HG03045 (cell line): ENCODE data around the gene MDM2.
"Not testable (repeated sequence)": the region's sequence is repeated elsewhere in the genome, so short reads cannot be mapped to it uniquely, and the experiment has no call there.

Source experiments
- ATAC-seq: cut with Tn5 transposase; IDR thresholded peaks from one replicate; pipeline ENCODE4 v1.9.1; 2021; ENCODE audit warnings: mild to moderate bottlenecking, moderate library complexity; ENCODE audit not compliant: unreplicated experiment

Gene MDM2

DNA sequence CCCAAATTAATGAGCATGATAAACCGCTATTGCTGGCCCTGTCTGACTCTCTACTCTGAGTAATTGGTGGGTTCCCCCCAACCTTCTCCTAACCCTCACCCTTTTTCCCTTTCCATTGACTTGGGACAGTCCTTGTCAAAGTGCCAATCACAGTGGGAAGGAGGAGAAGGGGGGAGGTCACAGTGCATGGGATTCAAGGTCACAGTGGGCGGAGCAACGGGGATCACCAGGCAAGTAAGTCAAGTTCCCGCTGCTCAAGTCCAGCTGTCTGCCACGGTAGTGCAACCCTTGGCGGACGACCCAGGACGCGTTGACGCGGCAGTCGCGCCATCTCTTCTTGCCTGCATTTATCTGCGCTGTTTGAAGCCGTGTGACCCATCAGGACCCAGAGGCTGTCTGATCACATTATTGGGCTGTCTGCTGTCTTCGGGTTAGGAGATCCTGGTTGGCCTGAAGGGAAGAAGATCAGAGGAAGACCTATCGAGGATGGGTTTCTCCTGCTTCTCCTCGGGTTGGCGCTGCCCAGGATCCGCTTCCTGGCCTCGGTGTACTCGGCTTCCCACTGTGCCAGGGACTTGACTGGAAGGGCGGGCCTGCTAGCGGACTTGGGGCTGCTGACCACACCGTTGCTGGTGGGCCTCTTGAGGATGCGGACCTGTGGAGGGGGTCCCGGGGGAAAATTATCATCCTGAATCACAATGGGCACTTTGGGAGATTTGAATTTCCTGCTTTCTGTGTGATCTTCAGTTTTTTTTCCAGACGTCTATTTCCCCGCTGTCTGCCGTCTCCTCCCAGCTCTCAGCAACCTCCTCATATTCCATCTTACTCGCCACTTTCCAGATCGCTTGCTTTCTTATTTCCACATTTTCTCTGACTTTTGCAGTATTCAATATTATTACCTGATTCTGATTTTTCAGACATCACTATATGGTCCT, 3.1 kb upstream of the MDM2 start:
- no peak for ATAC-seq

DNA sequence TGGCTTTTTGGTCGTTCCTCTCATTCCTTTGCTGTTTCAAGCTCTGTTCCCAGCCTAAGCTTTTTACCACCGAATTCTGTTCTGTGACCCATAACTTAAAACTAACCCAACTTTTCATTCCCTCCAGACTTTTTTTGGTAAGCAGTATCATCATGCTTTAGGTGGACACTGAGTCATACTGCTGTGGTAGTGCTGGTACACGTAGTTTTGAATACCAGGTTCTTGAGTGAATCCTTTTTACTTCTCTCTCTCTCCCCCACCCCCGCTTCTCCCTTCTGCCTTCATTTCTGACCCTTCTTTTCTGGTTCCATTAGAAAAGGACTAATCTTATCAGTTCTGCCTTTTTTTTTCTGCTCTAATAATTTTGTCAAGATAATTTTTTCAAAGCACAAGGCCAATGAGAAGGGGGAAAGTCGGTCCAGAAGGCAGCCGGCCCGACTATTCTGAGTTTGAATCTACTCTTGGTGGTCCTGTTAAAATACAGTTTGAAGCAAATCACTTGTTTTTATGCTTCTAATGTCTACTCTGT, 2.3 kb upstream of the MDM2 start:
- no peak for ATAC-seq

DNA sequence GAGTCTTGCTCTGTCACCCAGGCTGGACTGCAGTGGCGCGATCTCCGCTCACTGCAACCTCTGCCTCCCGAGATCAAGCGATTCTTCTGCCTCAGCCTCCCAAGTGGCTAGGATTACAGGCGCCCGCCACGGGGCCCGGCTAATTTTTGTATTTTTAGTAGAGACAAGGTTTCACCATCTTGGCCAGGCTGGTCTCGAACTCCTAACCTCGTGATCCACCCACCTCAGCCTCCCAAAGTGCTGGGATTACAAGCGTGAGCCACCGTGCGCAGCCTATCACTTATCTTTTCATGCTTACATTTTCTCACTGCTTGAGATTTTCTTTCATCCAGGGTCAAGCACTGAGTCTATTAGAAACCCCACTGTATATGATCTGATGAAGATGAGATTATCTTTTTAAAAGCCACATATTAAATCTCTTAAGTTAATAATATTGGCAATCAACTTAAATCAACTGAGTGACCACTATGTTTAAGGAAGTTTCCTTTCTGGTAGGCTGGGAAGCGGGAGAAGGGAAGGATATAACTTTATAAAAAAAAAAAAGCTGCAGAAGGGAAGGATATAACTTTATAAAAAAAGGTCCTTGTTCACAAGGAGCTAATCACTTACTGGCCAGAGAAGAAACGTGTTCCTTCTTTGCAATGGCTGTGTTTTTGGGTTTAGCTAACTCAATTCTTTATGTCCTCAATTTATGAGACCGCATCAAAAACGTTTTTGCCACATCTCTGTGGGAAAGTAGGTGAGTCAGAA, 1.3 kb upstream of the MDM2 start:
- ATAC-seq, result no peak

DNA sequence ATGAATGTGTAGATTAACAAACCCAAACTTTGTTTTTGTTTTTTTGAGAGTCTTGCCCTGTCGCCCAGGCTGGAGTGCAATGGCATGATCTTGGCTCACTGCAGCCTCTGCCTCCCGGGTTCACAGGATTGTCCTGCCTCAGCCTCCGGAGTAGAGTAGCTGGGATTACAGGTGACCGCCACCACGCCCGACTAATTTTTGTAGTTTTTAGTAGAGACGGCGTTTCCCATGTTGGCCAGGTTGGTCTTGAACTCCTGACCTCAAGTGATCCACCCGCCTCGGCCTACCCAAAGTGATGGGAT, 752 bp upstream of the MDM2 start:
- ATAC-seq, result not testable (repeated sequence)

DNA sequence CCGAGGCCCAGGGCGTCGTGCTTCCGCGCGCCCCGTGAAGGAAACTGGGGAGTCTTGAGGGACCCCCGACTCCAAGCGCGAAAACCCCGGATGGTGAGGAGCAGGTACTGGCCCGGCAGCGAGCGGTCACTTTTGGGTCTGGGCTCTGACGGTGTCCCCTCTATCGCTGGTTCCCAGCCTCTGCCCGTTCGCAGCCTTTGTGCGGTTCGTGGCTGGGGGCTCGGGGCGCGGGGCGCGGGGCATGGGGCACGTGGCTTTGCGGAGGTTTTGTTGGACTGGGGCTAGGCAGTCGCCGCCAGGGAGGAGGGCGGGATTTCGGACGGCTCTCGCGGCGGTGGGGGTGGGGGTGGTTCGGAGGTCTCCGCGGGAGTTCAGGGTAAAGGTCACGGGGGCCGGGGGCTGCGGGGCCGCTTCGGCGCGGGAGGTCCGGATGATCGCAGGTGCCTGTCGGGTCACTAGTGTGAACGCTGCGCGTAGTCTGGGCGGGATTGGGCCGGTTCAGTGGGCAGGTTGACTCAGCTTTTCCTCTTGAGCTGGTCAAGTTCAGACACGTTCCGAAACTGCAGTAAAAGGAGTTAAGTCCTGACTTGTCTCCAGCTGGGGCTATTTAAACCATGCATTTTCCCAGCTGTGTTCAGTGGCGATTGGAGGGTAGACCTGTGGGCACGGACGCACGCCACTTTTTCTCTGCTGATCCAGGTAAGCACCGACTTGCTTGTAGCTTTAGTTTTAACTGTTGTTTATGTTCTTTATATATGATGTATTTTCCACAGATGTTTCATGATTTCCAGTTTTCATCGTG, 612 bp downstream of the MDM2 start:
- peak; percentile 51 for ATAC-seq

DNA sequence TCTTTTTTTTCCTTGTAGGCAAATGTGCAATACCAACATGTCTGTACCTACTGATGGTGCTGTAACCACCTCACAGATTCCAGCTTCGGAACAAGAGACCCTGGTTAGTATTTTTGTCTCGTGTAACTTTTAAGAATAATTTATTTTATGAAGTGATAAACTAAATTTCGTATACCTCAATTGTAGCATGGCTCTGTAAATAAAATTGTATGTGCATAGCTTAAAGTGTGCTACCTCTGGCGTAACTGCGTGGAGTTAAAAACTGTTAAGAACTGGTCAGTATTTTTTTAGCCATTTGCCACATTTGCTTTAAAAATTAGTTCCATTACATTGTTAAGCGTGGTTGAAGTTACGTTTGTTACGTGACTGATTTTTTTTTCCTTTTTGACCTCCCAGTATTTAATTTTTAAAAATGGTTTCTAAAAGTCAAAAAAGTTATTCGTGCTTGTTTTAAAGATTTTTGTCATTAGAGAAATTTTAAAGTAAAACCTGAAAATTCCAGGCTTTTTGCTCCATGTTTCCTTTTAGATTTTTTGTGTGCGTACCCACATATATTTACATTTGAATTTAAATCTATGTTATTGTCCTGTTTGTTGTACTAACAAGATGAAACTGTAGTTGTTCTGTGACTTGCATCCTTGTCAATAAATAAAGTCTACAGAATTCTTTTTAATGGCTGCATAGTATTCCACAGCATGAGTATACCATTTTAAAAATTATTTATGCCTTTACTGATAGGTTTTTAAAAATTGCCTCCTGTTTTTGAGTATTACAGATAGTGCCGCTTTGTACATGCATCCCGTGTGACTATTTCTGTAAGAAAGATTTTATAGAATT, 1.4 kb downstream of the MDM2 start:
- ATAC-seq, result no peak

DNA sequence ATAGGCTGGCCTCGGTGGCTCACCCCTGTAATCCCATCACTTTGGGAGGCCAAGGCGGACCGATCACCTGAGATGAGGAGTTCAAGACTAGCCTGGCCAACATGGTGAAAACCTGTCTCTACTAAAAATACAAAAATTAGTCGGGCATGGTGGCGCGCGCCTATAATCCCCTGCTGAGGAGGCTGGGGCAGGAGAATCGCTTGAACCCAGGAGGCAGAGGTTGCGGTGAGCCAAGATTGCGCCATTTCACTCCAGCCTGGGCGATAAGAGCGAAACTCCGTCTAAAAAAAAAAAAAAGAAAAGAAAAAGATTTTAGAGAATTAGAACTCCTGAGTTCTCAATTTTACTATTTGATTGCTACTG, 2.0 kb downstream of the MDM2 start:
- not testable (repeated sequence) for ATAC-seq

DNA sequence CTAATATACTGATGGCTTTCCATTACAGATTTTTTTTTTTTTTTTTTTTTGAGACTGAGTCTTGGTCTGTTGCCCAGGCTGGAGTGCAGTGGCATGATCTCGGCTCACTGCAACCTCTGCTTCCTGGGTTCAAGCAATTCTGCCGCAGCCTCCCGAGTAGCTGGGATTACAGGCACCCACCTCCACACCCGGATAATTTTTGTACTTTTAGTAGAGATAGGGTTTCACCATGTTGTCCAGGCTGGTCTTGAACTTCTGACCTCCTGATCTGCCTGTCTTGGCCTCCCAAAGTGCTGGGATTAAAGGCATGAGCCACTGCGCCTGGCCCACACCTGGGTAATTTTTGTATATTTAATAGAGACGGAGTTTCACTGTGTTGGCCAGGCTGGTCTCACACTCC, 3.6 kb downstream of the MDM2 start:
- not testable (repeated sequence) for ATAC-seq

DNA sequence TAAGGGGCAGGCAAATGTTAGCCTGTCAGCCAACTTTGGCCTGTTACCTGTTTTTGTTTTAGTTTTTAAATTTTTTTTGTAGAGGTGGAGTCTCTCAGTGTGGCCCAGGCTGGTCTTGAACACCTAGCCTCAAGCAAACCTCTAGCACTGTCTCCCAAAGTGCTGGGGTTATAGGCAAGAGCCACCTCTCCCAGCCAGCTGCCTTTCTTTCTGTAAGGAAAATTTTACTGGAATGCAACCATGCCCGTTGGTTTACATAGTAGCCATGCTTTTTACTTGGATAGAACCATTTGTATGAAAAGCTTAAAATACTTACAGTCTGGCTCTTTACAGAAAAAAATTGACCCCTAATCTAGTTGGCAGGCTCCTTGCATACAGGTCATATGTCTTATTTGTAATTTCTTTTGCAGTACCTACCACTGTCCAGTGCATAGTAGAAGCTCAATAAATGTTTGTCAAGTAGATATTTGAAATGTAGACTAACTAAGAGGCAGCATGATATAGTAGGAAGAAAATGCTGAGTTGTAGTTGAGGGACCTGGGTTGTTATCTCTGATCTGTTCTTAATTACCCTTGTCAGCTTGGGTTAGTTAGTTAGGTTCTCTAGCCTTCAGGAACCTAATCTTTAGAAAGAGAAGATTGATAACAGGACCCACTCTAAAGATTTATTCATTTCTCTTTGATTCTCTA, 4.7 kb downstream of the MDM2 start:
- no peak for ATAC-seq

DNA sequence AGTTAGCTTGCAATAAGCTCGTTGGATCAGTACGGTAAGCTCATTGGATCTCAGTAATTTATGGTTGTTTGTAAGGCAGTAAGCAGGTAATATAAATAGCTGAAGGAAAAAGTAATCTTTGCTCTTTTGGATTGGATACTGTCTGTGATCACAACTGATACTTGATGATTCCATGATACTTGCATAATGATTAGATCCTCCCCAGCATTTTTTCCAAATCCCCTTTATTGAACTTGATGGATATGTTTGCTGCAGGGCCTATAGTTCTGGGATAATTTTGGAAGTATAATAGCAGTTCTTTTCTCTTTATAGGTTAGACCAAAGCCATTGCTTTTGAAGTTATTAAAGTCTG, 5.2 kb downstream of the MDM2 start:
- no peak for ATAC-seq

DNA sequence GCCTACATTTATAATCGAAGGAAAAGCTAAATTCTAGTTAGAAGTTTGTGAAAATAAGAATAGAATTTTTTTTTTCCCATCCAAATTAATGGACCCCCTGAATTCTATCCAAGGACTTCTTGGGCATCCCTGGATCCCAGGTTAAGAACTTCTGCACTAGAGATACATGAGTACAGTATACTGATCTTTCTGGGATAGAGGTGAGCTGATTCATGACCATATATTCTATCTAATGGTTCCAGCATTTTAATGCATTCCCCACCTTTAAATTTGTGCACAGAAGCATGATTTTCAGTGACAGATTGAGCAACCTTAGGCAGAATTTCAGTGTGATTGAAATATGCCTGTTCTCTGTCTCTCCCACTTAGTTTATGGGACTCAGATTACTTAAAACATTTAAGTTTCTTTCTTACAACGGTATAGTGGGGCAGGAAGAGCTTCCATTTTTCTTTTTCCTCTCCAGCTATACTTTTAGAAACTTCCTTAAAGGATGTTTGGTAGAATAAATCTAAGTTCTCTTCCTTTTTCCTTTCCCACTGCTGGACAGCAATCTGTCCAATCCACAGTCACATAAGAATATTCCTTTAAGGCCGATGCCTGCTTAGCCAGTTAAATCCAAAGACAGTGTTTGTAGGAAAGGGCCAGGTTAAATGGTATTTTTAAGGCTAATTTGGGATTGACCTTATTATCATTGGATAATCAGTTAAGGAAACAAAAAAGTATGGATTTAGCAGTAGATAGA, 6.7 kb downstream of the MDM2 start:
- no peak for ATAC-seq

DNA sequence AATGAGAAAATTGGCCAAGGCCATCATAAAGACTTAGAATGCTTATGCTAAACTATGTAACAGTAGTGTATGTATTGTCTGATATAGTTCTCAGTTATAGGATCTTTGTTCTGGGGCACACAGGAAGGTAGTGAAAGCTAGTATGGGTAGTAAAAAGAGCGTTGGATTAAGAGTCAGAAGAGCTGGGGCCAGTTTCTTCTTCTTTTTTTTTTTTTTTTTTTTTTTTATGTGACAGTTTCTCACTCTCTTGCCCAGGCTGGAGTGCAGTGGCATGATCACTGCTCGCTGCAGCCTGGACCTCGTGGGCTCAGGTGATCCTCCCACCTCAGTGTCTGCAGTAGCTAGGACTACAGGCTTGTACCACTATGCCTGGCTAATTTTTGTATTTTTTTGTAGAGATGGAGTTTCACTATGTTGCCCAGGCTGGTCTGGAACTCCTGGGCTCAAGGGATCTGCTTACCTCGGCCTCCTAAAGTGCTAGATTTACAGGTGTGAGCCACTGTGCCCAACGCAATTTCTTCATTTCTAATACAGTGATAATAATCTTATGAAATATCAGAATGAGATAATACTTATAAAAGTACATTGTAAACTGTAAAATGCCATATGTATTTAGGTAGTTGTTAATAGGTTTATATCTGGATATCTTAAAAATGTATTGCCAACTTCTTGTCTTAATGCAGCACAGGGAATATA, 7.4 kb downstream of the MDM2 start:
- ATAC-seq, result no peak

DNA sequence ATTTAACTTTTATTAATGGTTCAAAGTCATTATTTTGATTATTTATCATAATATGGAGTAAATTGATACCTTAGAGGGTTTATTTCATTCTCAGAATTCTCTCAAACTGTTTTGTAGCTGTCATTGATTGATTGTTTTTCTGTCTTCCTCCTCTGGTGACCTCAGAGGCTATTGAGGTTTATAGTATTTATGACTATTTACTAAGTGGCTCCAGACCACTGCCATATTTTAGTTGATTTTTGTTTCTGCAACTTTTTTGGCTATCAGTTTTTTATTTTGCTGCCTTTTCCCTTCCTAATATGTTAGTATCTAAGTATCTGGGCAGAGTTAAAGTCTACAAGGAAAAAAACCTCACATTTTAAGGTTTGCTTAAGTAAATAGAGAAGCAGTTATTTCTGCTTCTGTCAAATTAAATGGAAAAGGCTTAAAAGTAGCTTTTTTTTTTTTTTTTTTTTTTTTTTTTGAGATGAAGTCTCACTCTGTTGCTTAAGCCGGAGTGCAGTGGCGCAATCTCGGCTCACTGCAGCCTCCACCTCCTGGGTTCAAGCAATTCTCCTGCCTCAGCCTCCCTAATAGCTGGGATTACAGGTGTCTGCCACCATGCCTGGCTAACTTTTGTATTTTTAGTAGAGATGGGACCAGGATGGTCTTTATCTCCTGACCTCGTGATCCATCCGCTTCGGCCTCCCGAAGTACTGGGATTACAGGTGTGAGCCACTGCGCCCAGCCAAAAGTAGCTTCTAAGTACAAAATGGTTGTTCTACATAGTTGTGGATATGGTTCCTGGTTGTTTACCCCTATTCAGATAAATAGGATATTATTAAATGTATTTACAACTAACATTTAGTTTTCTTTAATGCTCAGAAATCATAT, 8.2 kb downstream of the MDM2 start:
- ATAC-seq, result no peak

DNA sequence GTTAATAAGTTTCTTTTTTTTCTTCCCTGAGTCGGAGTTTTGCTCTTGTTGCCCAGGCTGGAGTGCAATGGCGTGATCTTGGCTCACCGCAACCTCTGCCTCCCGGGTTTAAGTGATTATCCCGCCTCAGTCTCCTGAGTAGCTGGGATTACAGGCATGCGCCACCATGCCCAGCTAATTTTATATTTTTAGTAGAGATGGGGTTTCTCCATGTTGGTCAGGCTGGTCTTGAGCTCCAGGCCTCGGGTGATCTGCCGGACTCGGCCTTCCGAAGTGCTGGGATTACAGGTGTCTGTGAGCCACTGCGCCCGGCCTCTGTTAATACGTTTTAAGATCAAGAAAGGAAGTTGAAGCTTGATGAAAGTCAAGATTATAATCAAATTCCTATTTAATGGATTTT, 11.5 kb downstream of the MDM2 start:
- not testable (repeated sequence) for ATAC-seq

DNA sequence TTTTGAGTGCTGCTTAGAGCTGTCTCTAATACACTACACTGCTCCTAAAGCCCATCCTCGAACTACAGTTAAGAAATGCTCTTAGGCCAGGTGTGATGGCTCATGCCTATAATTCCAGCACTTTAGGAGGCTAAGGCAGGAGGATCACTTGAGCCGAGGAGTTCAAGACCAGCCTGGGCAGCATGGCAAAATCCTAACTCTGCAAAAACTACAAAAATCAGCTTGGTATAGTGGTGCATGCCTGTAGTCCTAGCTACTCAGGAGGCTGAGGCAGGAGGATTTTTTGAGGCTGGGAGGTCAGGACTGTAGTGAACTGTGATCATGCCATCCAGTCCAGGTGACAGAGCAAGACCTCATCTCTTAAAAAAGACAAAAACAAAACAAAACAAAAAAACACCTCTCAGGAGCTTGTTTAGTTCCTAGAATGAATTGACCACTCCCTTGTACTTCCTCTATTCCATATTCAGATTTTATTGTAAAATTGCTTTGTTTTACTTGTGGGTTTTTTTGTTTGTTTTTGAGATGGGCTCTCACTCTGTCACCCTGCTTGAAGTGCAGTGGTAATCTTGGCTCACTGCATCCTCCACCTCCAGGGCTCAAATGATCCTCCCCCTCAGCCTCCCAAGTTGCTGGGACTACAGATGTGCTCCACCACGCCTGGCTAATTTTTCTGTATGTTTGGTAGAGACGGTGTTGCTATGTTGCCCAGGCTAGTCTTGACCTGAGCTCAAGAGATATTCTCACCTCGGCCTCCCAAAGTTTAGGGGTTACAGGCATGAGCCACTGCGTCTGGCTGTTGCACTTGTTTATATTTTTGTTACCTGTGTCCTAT, 13.6 kb downstream of the MDM2 start:
- ATAC-seq, result no peak

DNA sequence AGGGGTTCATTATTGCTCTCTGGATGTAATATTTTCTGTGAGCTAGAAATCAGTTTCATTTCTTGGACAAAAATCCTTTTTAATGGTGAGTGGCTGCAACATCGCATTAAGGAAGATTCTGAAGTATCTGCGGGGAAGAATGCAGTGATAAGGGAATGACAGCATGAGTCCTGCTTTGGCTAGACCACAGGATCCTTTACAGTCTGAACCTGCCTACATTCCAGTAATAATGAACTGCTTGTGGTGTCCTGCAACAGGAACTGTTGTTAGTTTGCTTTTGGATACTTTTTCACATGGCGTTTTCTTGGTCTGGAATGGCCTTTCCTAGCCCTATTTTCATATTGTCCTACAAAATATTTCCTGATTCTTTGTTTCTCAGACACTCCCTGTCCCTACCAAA, 15.7 kb downstream of the MDM2 start:
- no peak for ATAC-seq

DNA sequence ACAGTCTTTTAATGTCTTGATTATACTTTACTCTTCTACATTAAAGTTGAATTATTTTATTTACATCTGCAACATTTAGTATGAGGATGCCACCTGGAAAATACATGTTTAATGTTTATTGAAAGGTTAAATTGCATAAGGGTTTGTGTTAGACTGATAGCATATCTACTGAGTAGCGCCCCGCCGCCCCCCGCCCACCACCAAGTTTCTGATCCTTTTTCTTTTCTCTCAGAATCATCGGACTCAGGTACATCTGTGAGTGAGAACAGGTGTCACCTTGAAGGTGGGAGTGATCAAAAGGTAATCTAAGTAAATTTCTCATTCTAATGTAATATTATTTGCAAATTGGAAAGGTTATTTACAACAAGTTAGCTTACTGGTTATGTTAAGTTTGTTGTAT, 16.2 kb downstream of the MDM2 start:
- no peak for ATAC-seq
